HG02840 (cell line): ENCODE results near the gene ZNF554.
"Not testable (repeated sequence)": the region's sequence is repeated elsewhere in the genome, so short reads cannot be mapped to it uniquely, and the experiment has no call there.

Experiments used
- ATAC-seq: cut with Tn5 transposase; IDR thresholded peaks from one replicate; pipeline ENCODE4 v1.9.1; 2021; ENCODE audit warnings: mild to moderate bottlenecking, moderate library complexity, moderate number of reproducible peaks; ENCODE audit not compliant: unreplicated experiment, low FRiP score

The ZNF554 gene

DNA sequence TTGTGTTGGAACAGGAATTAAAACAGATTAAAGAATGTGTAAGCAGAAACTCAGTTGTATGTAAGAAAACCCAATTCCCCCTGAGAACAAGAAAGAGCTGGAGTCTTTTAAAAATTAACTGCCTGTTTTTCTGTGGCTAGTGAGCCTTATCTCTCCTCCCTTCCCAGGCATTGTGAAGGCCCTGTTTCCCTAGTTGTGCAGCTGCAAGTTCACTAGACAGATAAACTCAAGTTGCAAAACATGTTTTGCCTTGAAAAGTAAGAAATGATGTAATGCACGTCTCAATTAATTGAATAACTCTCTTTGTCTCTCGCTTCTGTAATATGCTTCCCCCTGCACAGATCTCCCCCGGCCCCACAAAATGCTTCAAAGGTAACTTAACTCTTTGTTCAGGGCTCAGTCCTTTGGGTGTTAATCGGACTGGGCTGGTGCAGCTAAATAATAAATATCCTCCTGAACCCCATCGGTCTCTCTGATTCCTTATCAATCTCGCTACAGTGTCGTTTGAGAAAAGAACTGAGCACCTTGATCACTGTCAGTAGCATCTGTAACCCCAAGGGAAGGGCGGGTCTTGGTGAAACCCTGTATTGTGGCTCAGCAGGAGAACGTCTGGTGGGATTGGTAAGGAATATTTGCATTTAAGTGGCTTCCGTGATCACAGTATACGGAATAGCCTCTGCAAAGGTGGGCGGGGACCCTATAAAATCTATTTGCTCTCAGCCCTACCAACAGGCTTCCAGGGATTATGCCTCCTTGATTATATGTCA lies 45.8 kb downstream of the ZNF554 start:
- no peak for ATAC-seq

- no peak for ATAC-seq
These were observed 46.9 kb downstream of the ZNF554 start for GRCh38 chr19:2866495-2867024.

- no peak for ATAC-seq
These were observed 47.6 kb downstream of the ZNF554 start, which contains the start of gene ZNF556 for GRCh38 chr19:2867025-2867991. TSS of gene ZNF556 (plus strand) at chr19:2867335. CDS start at chr19:2867422, 87 bp downstream.

- ATAC-seq, result no peak
These were observed 50.0 kb downstream of the ZNF554 start for GRCh38 chr19:2869618-2870017.

GRCh38 chr19:2872175-2872574 lies 52.5 kb downstream of the ZNF554 start:
- ATAC-seq, result not testable (repeated sequence)

- ATAC-seq, result no peak
These were observed 58.0 kb downstream of the ZNF554 start for GRCh38 chr19:2877398-2878331.

GRCh38 chr19:2883686-2884439 lies 64.2 kb downstream of the ZNF554 start:
- ATAC-seq, result no peak

- no peak for ATAC-seq
These were observed 66.1 kb downstream of the ZNF554 start for GRCh38 chr19:2885736-2886135.
